GM12878 (cell line): ENCODE data around the gene GNAL. TPM values are rescaled to one million over a fixed set of nuclear protein-coding genes. Genes with fewer than 3 reads are reported as not detected.

Source experiments
- ATAC-seq: fragments of 200-7000 bp; cut with Tn5 transposase; 3 replicates; pipeline ENCODE4 v1.9.1; 2020; ENCODE audit warnings: mild to moderate bottlenecking, moderate library complexity
- BruUV-seq: library from RNA; stranded (reverse); fragments of 400-500 nt; replicated peaks from 2 replicates; lab custom pipeline; 2021; lab: Mats Ljungman, UMichigan
- CTCF ChIA-PET: fragments of 300-600 bp; sonication (Branson Sonifier 250); formaldehyde crosslinking; extraction: SDS; loops from one replicate; lab custom pipeline; 2021; ENCODE audit warnings: inconsistent platforms; lab: Yijun Ruan, JAX
- POLR2A ChIA-PET: fragments of 350-600 bp; formaldehyde crosslinking; extraction: SDS; loops from one replicate; lab custom pipeline; 2021; ENCODE audit warnings: inconsistent platforms; lab: Charles Lee
- RAD21 ChIA-PET: fragments of 300-600 bp; sonication (Branson Sonifier 250); formaldehyde crosslinking; loops from one replicate; lab custom pipeline; 2023; ENCODE audit warnings: antibody characterized with exemption; ENCODE audit not compliant: unreplicated experiment; lab: Charles Lee
- SMC1A ChIA-PET: fragments of 300-600 bp; sonication (Branson Sonifier 250); formaldehyde crosslinking; loops from one replicate; lab custom pipeline; 2023; ENCODE audit not compliant: unreplicated experiment, uncharacterized antibody; lab: Charles Lee
- DNase-seq: peaks from one replicate; pipeline ENCODE4 v3.0.0-alpha.2; 2011; ENCODE audit warnings: low read depth, low spot score
- FAIRE-seq: peaks from 3 replicates; lab custom pipeline; 2011; peaks lifted over from hg19 to GRCh38; lab: Jason Lieb, UNC
- H2AFZ ChIP-seq: 2 replicates; pipeline ENCODE4 v1.6.0; 2011; ENCODE audit warnings: low read depth, low read length, control low read depth; ENCODE audit not compliant: control insufficient read depth
- H3K27ac ChIP-seq: 2 replicates; pipeline ENCODE4 v1.5.1; 2011; ENCODE audit warnings: control low read depth; ENCODE audit not compliant: control insufficient read depth, insufficient read depth
- H3K27me3 ChIP-seq, 2 experiments: replicated peaks in 1 of 2; 2 replicates each; pipeline versions ENCODE4 v1.6.0 to v1.6.1; 2011; ENCODE audit warnings: low read length in 1 of 2; ENCODE audit not compliant: control insufficient read depth in 2 of 2, insufficient read depth in 2 of 2
- H3K36me3 ChIP-seq, 2 experiments: 2 replicates each; pipeline ENCODE4 v1.5.1; 2011; ENCODE audit warnings: low read length in 1 of 2; ENCODE audit not compliant: control insufficient read depth in 2 of 2, insufficient read depth in 2 of 2
- H3K4me1 ChIP-seq: 2 replicates; pipeline ENCODE4 v1.6.1; 2011; ENCODE audit warnings: mild to moderate bottlenecking, low read length, moderate library complexity, mixed read lengths; ENCODE audit not compliant: control insufficient read depth, insufficient read depth
- H3K4me2 ChIP-seq: 2 replicates; pipeline ENCODE4 v1.6.0; 2011; ENCODE audit warnings: control low read depth; ENCODE audit not compliant: control insufficient read depth, insufficient read depth
- H3K4me3 ChIP-seq: fragments of 200-600 bp; sonication (generic); 2 replicates; pipeline ENCODE4 v1.5.1; 2016
- H3K79me2 ChIP-seq: 2 replicates; pipeline ENCODE4 v1.6.0; 2011; ENCODE audit warnings: low read length; ENCODE audit not compliant: control insufficient read depth, insufficient read depth
- H3K9ac ChIP-seq: 2 replicates; pipeline ENCODE4 v1.8.0; 2011; ENCODE audit warnings: low read length, control low read depth, mixed read lengths; ENCODE audit not compliant: control insufficient read depth, insufficient read depth
- H3K9me3 ChIP-seq: replicated peaks from 3 replicates; pipeline ENCODE4 v1.5.1; 2011; ENCODE audit warnings: mild to moderate bottlenecking, low read length; ENCODE audit not compliant: control insufficient read depth, insufficient read depth
- H4K20me1 ChIP-seq: 2 replicates; pipeline ENCODE4 v1.6.0; 2011; ENCODE audit not compliant: control insufficient read depth, insufficient read depth
- CHD2 ChIP-seq: IDR thresholded peaks from 2 replicates; pipeline ENCODE4 v1.6.1; 2011; ENCODE audit warnings: low read depth, low read length, improper control_type of control experiment, borderline replicate concordance
- CREM ChIP-seq: IDR thresholded peaks from 2 replicates; pipeline ENCODE4 v1.6.1; 2014; ENCODE audit warnings: antibody characterized with exemption, low read depth
- CTCF ChIP-seq, 3 experiments: IDR thresholded peaks in 2 of 3; conservative IDR thresholded peaks in 1 of 3; 2 replicates each; pipeline ENCODE4 v1.5.1; 2011; ENCODE audit warnings: low read depth in 3 of 3, low read length in 3 of 3, mild to moderate bottlenecking in 3 of 3, control low read depth in 2 of 3, moderate library complexity in 2 of 3, inconsistent platforms in 1 of 3, mixed read lengths in 1 of 3; ENCODE audit not compliant: control insufficient read depth in 2 of 3, insufficient read depth in 1 of 3; ENCODE audit errors: extremely low read depth in 1 of 3
- EP300 ChIP-seq, 2 experiments: fragments of 150-350 bp in 1 of 2; IDR thresholded peaks; 2 replicates each; pipeline ENCODE4 v1.6.1; 2011 to 2012; ENCODE audit warnings: low read depth in 2 of 2, low read length in 2 of 2, borderline replicate concordance in 1 of 2, improper control_type of control experiment in 1 of 2, inconsistent platforms in 1 of 2; ENCODE audit not compliant: control insufficient read depth in 1 of 2
- HSF1 ChIP-seq: fragments of 150-350 bp; IDR thresholded peaks from 2 replicates; pipeline ENCODE4 v1.6.1; 2014; ENCODE audit warnings: mild to moderate bottlenecking, low read depth, low read length
- MEF2B ChIP-seq: fragments of 450-650 bp; IDR thresholded peaks from 2 replicates; pipeline ENCODE4 v1.6.1; 2018; ENCODE audit warnings: mild to moderate bottlenecking, moderate library complexity; ENCODE audit not compliant: partially characterized antibody, poor library complexity, severe bottlenecking
- MXI1 ChIP-seq: fragments of 150-350 bp; IDR thresholded peaks from 2 replicates; pipeline ENCODE4 v1.6.1; 2011; ENCODE audit warnings: low read depth, mild to moderate bottlenecking, inconsistent platforms, low read length, improper control_type of control experiment
- NFYB ChIP-seq: IDR thresholded peaks from 2 replicates; pipeline ENCODE4 v1.6.1; 2011; ENCODE audit warnings: low read depth, mild to moderate bottlenecking, low read length, improper control_type of control experiment, moderate library complexity; ENCODE audit not compliant: insufficient read depth
- POLR2AphosphoS2 ChIP-seq: IDR thresholded peaks from 2 replicates; pipeline ENCODE4 v1.6.1; 2011; ENCODE audit warnings: low read depth, mild to moderate bottlenecking, low read length, improper control_type of control experiment, moderate library complexity
- POLR2AphosphoS5 ChIP-seq: IDR thresholded peaks from 2 replicates; pipeline ENCODE4 v1.6.1; 2011; ENCODE audit warnings: mild to moderate bottlenecking, low read length, inconsistent platforms
- RB1 ChIP-seq: fragments of 450-650 bp; formaldehyde crosslinking; IDR thresholded peaks from 2 replicates; pipeline ENCODE4 v1.6.1; 2017; ENCODE audit warnings: mild to moderate bottlenecking, borderline replicate concordance
- RBBP5 ChIP-seq: fragments of 200-600 bp; sonication (generic); conservative IDR thresholded peaks from 2 replicates; pipeline ENCODE4 v1.6.1; 2016
- RUNX3 ChIP-seq: IDR thresholded peaks from 2 replicates; pipeline ENCODE4 v1.6.1; 2012; ENCODE audit warnings: low read length, inconsistent platforms
- SIX5 ChIP-seq: IDR thresholded peaks from 2 replicates; pipeline ENCODE4 v1.6.1; 2011; ENCODE audit warnings: mild to moderate bottlenecking, low read depth, low read length, moderate library complexity; ENCODE audit not compliant: severe bottlenecking
- WRNIP1 ChIP-seq: IDR thresholded peaks from 2 replicates; pipeline ENCODE4 v1.6.1; 2011; ENCODE audit warnings: low read depth, low read length, improper control_type of control experiment, borderline replicate concordance
- YBX1 ChIP-seq: fragments of 450-650 bp; IDR thresholded peaks from 2 replicates; pipeline ENCODE4 v1.6.1; 2016; ENCODE audit warnings: antibody characterized with exemption
- ZNF274 ChIP-seq: IDR thresholded peaks from one replicate; pipeline ENCODE4 v1.8.0; 2011; ENCODE audit not compliant: insufficient read length, insufficient read depth
- ZSCAN29 ChIP-seq: fragments of 450-650 bp; IDR thresholded peaks from 2 replicates; pipeline ENCODE4 v1.6.1; 2017; ENCODE audit warnings: mild to moderate bottlenecking, moderate library complexity
- WGBS: methylation state at CpG from one replicate; pipeline ENCODE4 v1.1.6; 2016; ENCODE audit warnings: low lambda C conversion rate; ENCODE audit not compliant: insufficient replicate concordance, insufficient coverage; ENCODE audit errors: missing lambda C conversion rate; 5-methylcytosine and 5-hydroxymethylcytosine counted together
- in situ Hi-C: fragments of 300-500 bp; cut with MboI; formaldehyde crosslinking; loops from 9 replicates; pipeline ENCODE4 v1.14.3; 2018; ENCODE audit warnings: mixed read lengths
- intact Hi-C: fragments of 100-400 bp; cut with micrococcal nuclease; formaldehyde crosslinking; loops from one replicate; pipeline ENCODE4 v1.14.2; 2022; ENCODE audit not compliant: unreplicated experiment
- polyA plus RNA-seq, 11 experiments: library from polyadenylated mRNA; depleted of rRNA in 4 of 11; unstranded in 6 of 11; stranded (reverse) in 5 of 11; fragments of >200 nt; fragmentation: Nextera tagmentation in 4 of 11; fragmentation: Illumina TruSeq in 1 of 11; extraction: Ambion mirVana in 4 of 11; extraction: Trizol in 1 of 11; gene quantifications; 1 replicate in 1 of 11; 2 replicates in 10 of 11; pipeline versions ENCODE4 v1.2.1 to v1.2.3, GENCODE V29; 2011 to 2016; ENCODE audit warnings: inconsistent platforms in 2 of 11, missing spikeins in 2 of 11, low read depth in 1 of 11
- total RNA-seq, 4 experiments: library from RNA; depleted of rRNA in 3 of 4; stranded (reverse); fragments of >200 nt in 3 of 4; fragmentation: Illumina TruSeq in 1 of 4; extraction: Trizol in 1 of 4; gene quantifications; 2 replicates each; pipeline versions ENCODE4 v1.2.1 to v1.2.3, GENCODE V29; 2013 to 2021

The GNAL gene
- total and polyA plus RNA-seq, 10 of the 15 experiments (the other 5 are each of a cell fraction or from before 2014, with no cell fraction given), result 0.02 to 0.39 (median 0.05) TPM; not detected in 5

GRCh38 chr18:11849279-11849678 lies 160.2 kb downstream of the GNAL start (continued):
- TF ChIP-seq POLR2AphosphoS2 (no peak), CHD2 (no peak), CREM (no peak), MXI1 (no peak), ZSCAN29 (no peak)
- TF ChIP-seq, all 136 proteins: peak for 0

GRCh38 chr18:11849841-11850634 lies 161.0 kb downstream of the GNAL start:
- ChIA-PET CTCF (interaction anchor here (1.1 to 2.1 kb wide), 4 partner anchors 22 to 117 kb away, joined by 3 to 6 read pairs (median 3); no protein-coding TSS in a partner anchor), POLR2A (interaction anchor here (0.6 to 1.1 kb wide), 3 partner anchors 8 to 841 kb away, joined by 3 to 6 read pairs (median 3); no protein-coding TSS in a partner anchor), RAD21 (interaction anchor here (1.2 kb wide), 1 partner anchor 88 kb away, joined by 3 read pairs; no protein-coding TSS in a partner anchor), SMC1A (interaction anchor here (1.0 to 1.6 kb wide), 2 partner anchors 36 to 88 kb away, joined by 3 to 4 read pairs; no protein-coding TSS in a partner anchor)
- H3K27ac ChIP-seq, result no peak overlapping the region
- DNase-seq, result no peak
- peak overlapping the region; percentile 91 for H3K9ac ChIP-seq
- H3K4me3 ChIP-seq, result peak overlapping the region; percentile 99
- H3K4me2 ChIP-seq, result peak overlapping the region; percentile 100
- H3K27me3 ChIP-seq, result no peaks in the 10 kb centered on the region; a peak in 1 of 4 replicates
- no peaks in the 10 kb centered on the region for H4K20me1 ChIP-seq
- peak; percentile 40 for ATAC-seq
- peak; percentile 73 for FAIRE-seq
- H2AFZ ChIP-seq, result peak overlapping the region; percentile 99
- peaks cover 17% of the 10 kb centered on the region for H3K4me1 ChIP-seq
- no peaks in the 10 kb centered on the region for H3K9me3 ChIP-seq
- no TSS peak for BruUV-seq
- peaks cover 24% of the 10 kb centered on the region for H3K79me2 ChIP-seq
- no peaks in the 10 kb centered on the region for H3K36me3 ChIP-seq
- in situ Hi-C loops, result no loop called here
- WGBS, result under 1% methylated on average over 17 of the region's 17 CpGs
- intact Hi-C loops, result loop anchor here (5.0 kb wide), 1 partner anchor 57 kb away; the partner anchor contains the start of gene MPPE1
- no peak for TF ChIP-seq RB1
- no peak for TF ChIP-seq MEF2B
- no peak for TF ChIP-seq HSF1
- TF ChIP-seq ZNF274, result no peak
- peak in 1 of 2 experiments; percentile 27; a peak in 1 of 4 replicates for TF ChIP-seq EP300 (IDR thresholded peaks at IDR 0.05; ENCODE audit: borderline replicate concordance in 1 of 2, control insufficient read depth in 1 of 2, low read depth in 2 of 2, low read length in 2 of 2)
- no peak for TF ChIP-seq CTCF (IDR thresholded peaks at IDR 0.05 in 2 of 3, conservative IDR thresholded peaks at IDR 0.05 in 1 of 3; ENCODE audit: control insufficient read depth in 2 of 3, extremely low read depth in 1 of 3, insufficient read depth in 1 of 3, low read depth in 3 of 3, low read length in 3 of 3)
- no peak for TF ChIP-seq YBX1
- no peak for TF ChIP-seq NFYB
- 0 out of 2 replicates have a peak, but pooled peaks have one; percentile 26 for TF ChIP-seq RUNX3
- TF ChIP-seq WRNIP1, result no peak
- no peak for TF ChIP-seq POLR2AphosphoS5
- TF ChIP-seq RBBP5, result no peak
- no peak for TF ChIP-seq SIX5
